AG10803 (cell line): ENCODE results near the gene MST1R.

Source experiments
- DNase-seq: peaks from one replicate; pipeline ENCODE4 v3.0.0; 2010; ENCODE audit warnings: low read depth
- H3K4me3 ChIP-seq: 2 replicates; pipeline ENCODE4 v1.5.1; 2011; ENCODE audit warnings: mild to moderate bottlenecking, low read length, control low read depth
- CTCF ChIP-seq: conservative IDR thresholded peaks from 2 replicates; pipeline ENCODE4 v1.5.1; 2011; ENCODE audit warnings: mild to moderate bottlenecking, low read length, control low read depth, inconsistent platforms

Gene MST1R

GRCh38 chr3:49900491-49901153 is 3.1 kb downstream of the MST1R start:
- DNase-seq: peak; percentile 52
- TF ChIP-seq CTCF: no peak
- H3K4me3 ChIP-seq: no peak overlapping the region

GRCh38 chr3:49899815-49900214 is 3.9 kb downstream of the MST1R start:
- peak; percentile 24 for TF ChIP-seq CTCF
- H3K4me3 ChIP-seq: no peak overlapping the region
- DNase-seq: no peak

DNA sequence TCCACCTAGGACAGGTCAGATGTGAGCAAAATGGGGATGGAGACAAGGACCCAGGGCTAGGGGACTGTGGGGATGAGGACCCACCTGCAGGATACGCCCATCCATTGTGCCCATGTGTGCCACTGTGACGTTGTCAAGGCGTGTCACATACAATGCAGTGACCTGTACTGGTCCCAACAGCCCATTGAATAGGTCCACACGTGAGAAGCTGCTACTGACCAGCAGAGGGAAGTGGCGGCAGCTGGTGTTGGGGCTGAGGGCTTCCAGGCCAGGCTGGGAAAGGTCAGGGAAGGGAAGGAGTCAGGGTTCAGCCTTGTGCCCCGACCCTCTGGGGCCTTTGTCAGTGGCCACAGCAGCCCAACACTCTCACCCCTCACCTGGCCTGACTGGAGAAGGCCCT is 4.7 kb downstream of the MST1R start:
- TF ChIP-seq CTCF: no peak
- no peak overlapping the region for H3K4me3 ChIP-seq
- no peak for DNase-seq

DNA sequence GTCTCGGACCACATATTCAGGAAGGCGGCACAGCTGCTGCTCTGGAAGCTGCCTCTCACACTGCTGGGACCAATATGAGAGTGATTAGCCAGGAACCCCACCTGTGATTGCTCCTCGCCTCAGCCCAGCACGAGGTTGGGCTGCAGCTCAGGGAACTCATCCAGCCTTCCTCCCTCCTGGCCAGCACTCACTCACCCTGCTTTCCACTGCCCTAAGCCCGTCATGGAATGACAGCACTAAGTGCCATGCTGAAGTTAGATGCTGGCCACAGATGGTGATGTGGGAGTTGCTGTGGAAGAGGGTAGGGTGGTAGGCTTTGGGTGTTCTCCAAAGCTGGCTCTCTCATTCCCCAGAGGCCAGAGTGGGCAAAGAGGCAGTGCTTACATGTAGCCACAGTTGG is 7.3 kb downstream of the MST1R start:
- TF ChIP-seq CTCF: no peak
- DNase-seq: no peak

GRCh38 chr3:49895791-49896190 is 7.9 kb downstream of the MST1R start:
- H3K4me3 ChIP-seq: no peak overlapping the region
- no peak for TF ChIP-seq CTCF
- DNase-seq: no peak

More for the DNA sequence above, 7.3 kb downstream of the MST1R start:
- no peak overlapping the region for H3K4me3 ChIP-seq

- no peak for DNase-seq
- no peak for TF ChIP-seq CTCF
- no peak overlapping the region for H3K4me3 ChIP-seq
Measured at GRCh38 chr3:49889296-49889695, 14.4 kb downstream of the MST1R start.

GRCh38 chr3:49886922-49887265 is 16.8 kb downstream of the MST1R start:
- H3K4me3 ChIP-seq: no peak overlapping the region
- no peak for DNase-seq
- TF ChIP-seq CTCF: no peak
